Thyroid gland (tissue), 4 donors: ENCODE measurements around the gene CAMKK1. TPM values are rescaled to one million over a fixed set of nuclear protein-coding genes. Genes with fewer than 3 reads are reported as not detected.

Experiments
- DNase-seq, 2 donors: peaks; one replicate each; pipeline ENCODE4 v3.0.0-alpha.2; 2019
- H3K27ac ChIP-seq, 3 donors: fragments of 200-600 bp; sonication (generic); 1 replicate in 2 of 3; 2 replicates in 1 of 3; pipeline ENCODE4 v1.5.1; 2016 to 2019; ENCODE audit warnings: mild to moderate bottlenecking in 1 of 3, moderate library complexity in 1 of 3
- H3K27me3 ChIP-seq: fragments of 200-600 bp; sonication (generic); one replicate; pipeline ENCODE4 v1.5.1; 2019
- H3K36me3 ChIP-seq, 2 donors: fragments of 200-600 bp; sonication (generic); one replicate each; pipeline ENCODE4 v1.5.1; 2016 to 2019
- H3K4me1 ChIP-seq, 2 donors: fragments of 200-600 bp; sonication (generic); one replicate each; pipeline ENCODE4 v1.5.1; 2017 to 2019
- H3K4me3 ChIP-seq, 3 donors: fragments of 200-600 bp; sonication (generic); replicated peaks in 1 of 3; 1 replicate in 2 of 3; 2 replicates in 1 of 3; pipeline ENCODE4 v1.5.1; 2016; ENCODE audit warnings: mild to moderate bottlenecking in 1 of 3
- H3K9me3 ChIP-seq: fragments of 200-600 bp; sonication (generic); one replicate; pipeline ENCODE4 v1.5.1; 2017
- POLR2A ChIP-seq, 2 donors: fragments of 450-650 bp; IDR thresholded peaks; one replicate each; pipeline ENCODE4 v1.6.1; 2017; ENCODE audit warnings: antibody characterized with exemption in 2 of 2, mild to moderate bottlenecking in 2 of 2, moderate library complexity in 1 of 2
- WGBS, 2 donors: methylation state at CpG; one replicate each; pipeline ENCODE4 v1.1.5; 2017; 5-methylcytosine and 5-hydroxymethylcytosine counted together
- intact Hi-C: fragments of 100-400 bp; cut with DNase I; formaldehyde crosslinking; loops from one replicate; pipeline ENCODE4 v1.15.1; 2023
- total RNA-seq, 4 donors: library from RNA; depleted of rRNA; stranded (reverse); fragments of >200 nt; gene quantifications; one replicate each; pipeline ENCODE4 v1.2.3, GENCODE V29; 2016
- TF ChIP-seq, protein P1 (sequence below), 6 experiments: fragments of 200-600 bp in 3 of 6; fragments of 450-650 bp in 3 of 6; sonication (generic) in 3 of 6; IDR thresholded peaks; one replicate each; pipeline ENCODE4 v1.5.1; 2016 to 2019; ENCODE audit warnings: antibody characterized with exemption in 6 of 6, mild to moderate bottlenecking in 2 of 6, inconsistent platforms in 1 of 6, moderate library complexity in 1 of 6

CAMKK1 gene
- total RNA-seq, 4 donors from 2014 or later, result 5.9 to 10.1 (median 7.9) TPM

DNA sequence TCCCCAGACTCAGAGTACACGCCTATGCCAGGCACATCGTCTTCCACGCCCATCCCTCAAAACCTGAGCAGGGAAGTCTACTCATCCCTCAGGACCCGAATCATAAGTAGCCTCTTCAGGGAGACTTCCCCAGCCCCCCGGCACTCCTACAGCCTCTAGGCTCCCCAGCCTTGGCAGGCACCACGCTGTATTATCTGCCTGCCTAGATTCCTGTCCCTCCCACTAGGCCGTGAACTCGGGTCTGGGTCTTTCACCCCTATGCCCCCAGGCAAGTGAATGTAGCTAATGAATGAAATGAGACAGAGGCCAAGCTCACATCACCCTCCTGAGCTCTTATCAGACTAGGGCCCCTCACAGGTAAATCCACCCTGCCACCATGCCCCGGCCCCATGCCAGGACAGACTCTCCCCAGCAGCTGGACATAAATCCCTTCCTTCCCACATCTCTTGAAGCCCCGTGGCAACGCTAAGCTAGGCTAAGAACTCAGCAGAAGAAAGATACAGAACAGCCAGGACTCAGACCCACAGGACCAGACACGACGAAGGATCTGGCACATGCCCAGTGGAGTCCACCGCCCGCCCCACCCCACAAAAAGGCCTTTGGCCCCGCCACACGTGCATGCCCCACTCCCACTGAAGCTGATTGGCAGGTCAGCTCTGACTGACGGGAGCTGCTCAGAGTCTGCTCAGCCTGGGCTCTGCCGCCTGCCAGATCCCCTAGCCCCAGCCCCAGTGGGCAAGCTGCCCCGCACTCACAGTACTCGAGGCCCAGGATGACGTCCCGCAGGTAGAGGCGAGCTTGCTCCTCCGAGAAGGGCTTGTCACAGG is 13.0 kb downstream of the CAMKK1 start:
- whole genome bisulfite sequencing, 2 donors, result 82 to 88% methylated on average over 16 to 22 of the region's 25 CpGs
- no peaks in the 10 kb centered on the region for H3K9me3 ChIP-seq
- TF ChIP-seq, protein P1, sequence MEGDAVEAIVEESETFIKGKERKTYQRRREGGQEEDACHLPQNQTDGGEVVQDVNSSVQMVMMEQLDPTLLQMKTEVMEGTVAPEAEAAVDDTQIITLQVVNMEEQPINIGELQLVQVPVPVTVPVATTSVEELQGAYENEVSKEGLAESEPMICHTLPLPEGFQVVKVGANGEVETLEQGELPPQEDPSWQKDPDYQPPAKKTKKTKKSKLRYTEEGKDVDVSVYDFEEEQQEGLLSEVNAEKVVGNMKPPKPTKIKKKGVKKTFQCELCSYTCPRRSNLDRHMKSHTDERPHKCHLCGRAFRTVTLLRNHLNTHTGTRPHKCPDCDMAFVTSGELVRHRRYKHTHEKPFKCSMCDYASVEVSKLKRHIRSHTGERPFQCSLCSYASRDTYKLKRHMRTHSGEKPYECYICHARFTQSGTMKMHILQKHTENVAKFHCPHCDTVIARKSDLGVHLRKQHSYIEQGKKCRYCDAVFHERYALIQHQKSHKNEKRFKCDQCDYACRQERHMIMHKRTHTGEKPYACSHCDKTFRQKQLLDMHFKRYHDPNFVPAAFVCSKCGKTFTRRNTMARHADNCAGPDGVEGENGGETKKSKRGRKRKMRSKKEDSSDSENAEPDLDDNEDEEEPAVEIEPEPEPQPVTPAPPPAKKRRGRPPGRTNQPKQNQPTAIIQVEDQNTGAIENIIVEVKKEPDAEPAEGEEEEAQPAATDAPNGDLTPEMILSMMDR (IDR thresholded peaks at IDR 0.05), result no peak
- TF ChIP-seq POLR2A (IDR thresholded peaks at IDR 0.05), result no peak
- no peak overlapping the region for H3K4me3 ChIP-seq
- no peak for DNase-seq
- peaks cover 0 to 9% of the 10 kb centered on the region in 2 donors for H3K4me1 ChIP-seq
- H3K27me3 ChIP-seq, result no peaks in the 10 kb centered on the region
- peaks cover 0 to 13% of the 10 kb centered on the region in 2 donors for H3K36me3 ChIP-seq
- intact Hi-C loops, result no loop called here
- no peak overlapping the region for H3K27ac ChIP-seq

DNA sequence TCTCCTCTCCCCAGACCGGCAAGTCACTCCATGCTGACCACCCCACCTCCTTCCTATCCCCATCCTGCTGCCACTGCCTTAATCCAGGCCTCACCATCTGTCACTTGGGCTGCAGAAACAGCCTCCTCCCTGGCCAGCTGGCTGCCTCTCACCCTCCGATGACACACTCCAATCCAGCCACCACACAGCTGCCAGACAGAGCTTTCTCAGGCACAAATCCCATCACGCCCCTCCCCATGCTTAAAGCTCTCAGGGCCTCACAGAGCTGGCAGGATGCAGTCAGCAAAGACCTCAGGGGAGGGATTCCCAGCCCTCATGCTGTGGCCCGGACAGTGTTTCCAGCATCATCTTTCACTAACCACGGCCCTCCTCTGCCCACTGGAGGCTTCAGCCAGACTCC is 13.7 kb downstream of the CAMKK1 start:
- Histone ChIP-seq H3K4me3 (no peak overlapping the region), H3K4me1 (peaks cover 0 to 9% of the 10 kb centered on the region in 2 donors), H3K27me3 (no peaks in the 10 kb centered on the region), H3K9me3 (no peaks in the 10 kb centered on the region), H3K27ac (no peak overlapping the region), H3K36me3 (peaks cover 0 to 7% of the 10 kb centered on the region in 2 donors)
- no peak for DNase-seq
- intact Hi-C loops, result no loop called here
- no peak for TF ChIP-seq POLR2A (IDR thresholded peaks at IDR 0.05)
- TF ChIP-seq, protein P1 (IDR thresholded peaks at IDR 0.05), result no peak
- 85 to 94% methylated on average over 5 of the region's 5 CpGs for WGBS, 2 donors

DNA sequence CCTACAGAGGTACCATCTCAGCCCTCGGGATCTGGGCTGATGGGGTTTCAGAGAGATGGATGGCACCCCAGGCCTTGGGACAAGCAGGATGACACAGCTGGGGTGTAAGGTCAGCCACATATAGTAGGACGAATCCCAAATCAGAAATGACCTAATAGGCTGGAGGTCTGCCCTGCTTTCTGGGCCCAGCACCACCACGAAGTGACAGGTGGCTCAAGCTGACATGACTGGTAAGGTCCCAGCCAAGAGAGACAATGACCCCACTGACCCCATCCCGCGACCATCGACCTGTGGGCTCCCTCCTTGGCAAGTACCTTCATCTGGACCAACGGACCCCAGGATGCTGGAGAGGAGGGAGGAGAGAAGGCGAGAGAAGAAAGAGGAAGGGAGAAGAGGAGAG is 15.6 kb downstream of the CAMKK1 start:
- Histone ChIP-seq H3K9me3 (no peaks in the 10 kb centered on the region), H3K36me3 (peaks cover 5 to 15% of the 10 kb centered on the region in 2 donors), H3K4me1 (peaks cover 0 to 4% of the 10 kb centered on the region in 2 donors), H3K27ac (no peak overlapping the region), H3K4me3 (no peak overlapping the region), H3K27me3 (no peaks in the 10 kb centered on the region)
- 79 to 81% methylated on average over 8 of the region's 8 CpGs for WGBS, 2 donors
- no peak for DNase-seq
- TF ChIP-seq, protein P1 (IDR thresholded peaks at IDR 0.05), result no peak
- TF ChIP-seq POLR2A (IDR thresholded peaks at IDR 0.05), result no peak
- intact Hi-C loops, result no loop called here

DNA sequence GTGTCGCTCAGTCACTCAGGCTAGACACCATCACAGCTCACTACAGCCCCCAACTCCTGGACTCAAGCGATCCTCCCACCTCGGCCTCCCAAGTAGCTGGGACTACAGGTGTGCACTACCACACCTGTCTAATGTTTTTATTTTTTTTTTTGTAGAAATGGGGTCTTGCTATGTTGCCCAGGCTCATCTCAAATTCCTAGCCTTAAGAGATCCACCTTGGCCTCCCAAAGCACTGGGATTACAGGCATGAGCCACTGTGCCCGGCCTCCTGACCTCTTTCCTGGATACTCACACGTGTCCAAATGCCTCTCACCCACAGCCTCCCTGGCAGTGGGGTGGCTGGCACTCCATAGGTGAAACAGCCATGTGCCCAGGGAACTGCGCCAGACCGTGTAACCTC is 17.5 kb downstream of the CAMKK1 start:
- TF ChIP-seq, protein P1 (IDR thresholded peaks at IDR 0.05), result no peak
- no peak for TF ChIP-seq POLR2A (IDR thresholded peaks at IDR 0.05)
- Histone ChIP-seq H3K36me3 (peaks cover 5 to 15% of the 10 kb centered on the region in 2 donors), H3K27me3 (no peaks in the 10 kb centered on the region), H3K27ac (no peak overlapping the region), H3K9me3 (no peaks in the 10 kb centered on the region), H3K4me1 (no peaks in the 10 kb centered on the region), H3K4me3 (no peak overlapping the region)
- 95 to 96% methylated on average over 7 of the region's 7 CpGs for WGBS, 2 donors
- intact Hi-C loops, result no loop called here
- no peak for DNase-seq

DNA sequence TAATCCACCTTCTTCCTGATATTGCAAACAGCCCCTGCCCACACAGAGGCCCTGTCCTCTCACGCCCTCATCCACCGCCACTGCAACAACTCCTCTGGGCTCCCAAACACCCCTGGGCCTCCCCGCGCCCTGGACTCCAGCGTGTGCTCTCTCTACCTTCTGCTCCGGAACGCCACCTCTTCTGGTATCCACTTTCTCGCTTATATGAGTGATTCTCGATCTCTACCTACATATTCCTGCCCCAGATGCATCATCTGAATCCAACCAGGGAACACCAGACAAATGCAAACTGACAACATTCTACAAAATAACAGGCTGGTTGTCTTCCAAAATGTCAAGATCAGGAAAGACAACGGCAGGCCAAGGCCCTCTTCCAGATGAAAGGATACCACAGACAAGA is 19.0 kb downstream of the CAMKK1 start:
- H3K9me3 ChIP-seq, result no peaks in the 10 kb centered on the region
- 92 to 96% methylated on average over 10 of the region's 10 CpGs for WGBS, 2 donors
- no peaks in the 10 kb centered on the region for H3K27me3 ChIP-seq
- no peak for DNase-seq
- intact Hi-C loops, result no loop called here
- no peaks in the 10 kb centered on the region for H3K4me1 ChIP-seq
- H3K27ac ChIP-seq, result no peak overlapping the region
- no peak overlapping the region for H3K4me3 ChIP-seq
- TF ChIP-seq, protein P1 (IDR thresholded peaks at IDR 0.05), result no peak
- TF ChIP-seq POLR2A (IDR thresholded peaks at IDR 0.05), result no peak
- H3K36me3 ChIP-seq, result peaks cover 5 to 15% of the 10 kb centered on the region in 2 donors
